HepG2 (cell line): ENCODE data around the gene CD244.

ENCODE experiments used
- FOXO1 ChIP-seq: sonication (generic); formaldehyde crosslinking; IDR thresholded peaks from 2 replicates; pipeline ENCODE4 v1.4.0; 2020; ENCODE audit warnings: missing genetic modification reagents
- IKZF1 ChIP-seq: fragments of 450-650 bp; IDR thresholded peaks from 2 replicates; pipeline ENCODE4 v1.7.1; 2016
- RAD21 ChIP-seq: fragments of 450-650 bp; formaldehyde crosslinking; IDR thresholded peaks from 2 replicates; pipeline ENCODE4 v1.5.0; 2020; ENCODE audit warnings: mild to moderate bottlenecking
- TCF7L2 ChIP-seq: IDR thresholded peaks from 2 replicates; pipeline ENCODE4 v1.6.1; 2011; ENCODE audit warnings: mild to moderate bottlenecking, low read depth, low read length, moderate library complexity
- ZMYM4 ChIP-seq: sonication (generic); formaldehyde crosslinking; IDR thresholded peaks from 2 replicates; pipeline ENCODE4 v1.8.1; 2023; ENCODE audit warnings: mild to moderate bottlenecking, missing genetic modification reagents
- ZNF274 ChIP-seq: sonication (generic); formaldehyde crosslinking; IDR thresholded peaks from 2 replicates; pipeline ENCODE4 v1.5.1; 2020; ENCODE audit warnings: mild to moderate bottlenecking, missing genetic modification reagents
- ZNF350 ChIP-seq: sonication (generic); formaldehyde crosslinking; IDR thresholded peaks from 2 replicates; pipeline ENCODE4 v1.4.0; 2020; ENCODE audit warnings: mild to moderate bottlenecking, low read depth, missing genetic modification reagents, borderline replicate concordance
- ZNF878 ChIP-seq: sonication (generic); formaldehyde crosslinking; IDR thresholded peaks from 2 replicates; pipeline ENCODE4 v1.8.1; 2023; ENCODE audit warnings: mild to moderate bottlenecking, missing genetic modification reagents, moderate library complexity
- TF ChIP-seq, protein P1 (sequence below): sonication (generic); formaldehyde crosslinking; IDR thresholded peaks from 2 replicates; pipeline ENCODE4 v1.5.0; 2020; ENCODE audit warnings: mild to moderate bottlenecking, missing genetic modification reagents, moderate library complexity
- TF ChIP-seq, protein P2 (sequence below): sonication (generic); formaldehyde crosslinking; IDR thresholded peaks from 2 replicates; pipeline ENCODE4 v1.4.0; 2020; ENCODE audit warnings: missing genetic modification reagents
- TF ChIP-seq, protein P3 (sequence below): sonication (generic); formaldehyde crosslinking; IDR thresholded peaks from 2 replicates; pipeline ENCODE4 v1.8.0; 2022; ENCODE audit warnings: mild to moderate bottlenecking, missing genetic modification reagents, borderline replicate concordance

DNA sequence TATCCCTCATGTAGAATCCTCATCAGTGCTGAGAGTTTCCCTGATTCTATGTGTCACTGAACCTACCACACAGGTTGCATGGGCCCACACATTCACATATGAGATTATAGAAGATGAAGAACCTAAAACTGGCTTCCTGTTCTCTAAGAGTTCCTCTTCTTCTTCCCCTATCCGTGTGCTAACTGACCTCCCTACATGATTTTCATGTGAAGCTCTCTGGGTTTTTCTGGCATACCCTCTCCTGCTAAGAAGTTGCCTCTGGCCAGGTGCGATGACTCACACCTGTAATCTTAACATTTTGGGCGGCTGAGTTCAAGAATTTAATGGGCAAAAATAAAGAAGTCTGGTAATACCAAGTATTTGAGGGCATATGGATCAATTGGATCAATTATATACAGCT lies 5.5 kb upstream of the CD244 start:
- TF ChIP-seq TCF7L2 (no peak), ZNF878 (no peak), ZMYM4 (CRISPR knock-in tag) (no peak), RAD21 (CRISPR knock-in tag) (no peak), FOXO1 (CRISPR knock-in tag) (no peak), ZNF350 (CRISPR knock-in tag) (no peak), IKZF1 (no peak), ZNF274 (CRISPR knock-in tag) (no peak)
- TF ChIP-seq, protein P1, sequence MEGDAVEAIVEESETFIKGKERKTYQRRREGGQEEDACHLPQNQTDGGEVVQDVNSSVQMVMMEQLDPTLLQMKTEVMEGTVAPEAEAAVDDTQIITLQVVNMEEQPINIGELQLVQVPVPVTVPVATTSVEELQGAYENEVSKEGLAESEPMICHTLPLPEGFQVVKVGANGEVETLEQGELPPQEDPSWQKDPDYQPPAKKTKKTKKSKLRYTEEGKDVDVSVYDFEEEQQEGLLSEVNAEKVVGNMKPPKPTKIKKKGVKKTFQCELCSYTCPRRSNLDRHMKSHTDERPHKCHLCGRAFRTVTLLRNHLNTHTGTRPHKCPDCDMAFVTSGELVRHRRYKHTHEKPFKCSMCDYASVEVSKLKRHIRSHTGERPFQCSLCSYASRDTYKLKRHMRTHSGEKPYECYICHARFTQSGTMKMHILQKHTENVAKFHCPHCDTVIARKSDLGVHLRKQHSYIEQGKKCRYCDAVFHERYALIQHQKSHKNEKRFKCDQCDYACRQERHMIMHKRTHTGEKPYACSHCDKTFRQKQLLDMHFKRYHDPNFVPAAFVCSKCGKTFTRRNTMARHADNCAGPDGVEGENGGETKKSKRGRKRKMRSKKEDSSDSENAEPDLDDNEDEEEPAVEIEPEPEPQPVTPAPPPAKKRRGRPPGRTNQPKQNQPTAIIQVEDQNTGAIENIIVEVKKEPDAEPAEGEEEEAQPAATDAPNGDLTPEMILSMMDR: no peak
- TF ChIP-seq, protein P2, sequence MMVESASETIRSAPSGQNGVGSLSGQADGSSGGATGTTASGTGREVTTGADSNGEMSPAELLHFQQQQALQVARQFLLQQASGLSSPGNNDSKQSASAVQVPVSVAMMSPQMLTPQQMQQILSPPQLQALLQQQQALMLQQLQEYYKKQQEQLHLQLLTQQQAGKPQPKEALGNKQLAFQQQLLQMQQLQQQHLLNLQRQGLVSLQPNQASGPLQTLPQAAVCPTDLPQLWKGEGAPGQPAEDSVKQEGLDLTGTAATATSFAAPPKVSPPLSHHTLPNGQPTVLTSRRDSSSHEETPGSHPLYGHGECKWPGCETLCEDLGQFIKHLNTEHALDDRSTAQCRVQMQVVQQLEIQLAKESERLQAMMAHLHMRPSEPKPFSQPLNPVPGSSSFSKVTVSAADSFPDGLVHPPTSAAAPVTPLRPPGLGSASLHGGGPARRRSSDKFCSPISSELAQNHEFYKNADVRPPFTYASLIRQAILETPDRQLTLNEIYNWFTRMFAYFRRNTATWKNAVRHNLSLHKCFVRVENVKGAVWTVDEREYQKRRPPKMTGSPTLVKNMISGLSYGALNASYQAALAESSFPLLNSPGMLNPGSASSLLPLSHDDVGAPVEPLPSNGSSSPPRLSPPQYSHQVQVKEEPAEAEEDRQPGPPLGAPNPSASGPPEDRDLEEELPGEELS (CRISPR knock-in tag): no peak
- TF ChIP-seq, protein P3, sequence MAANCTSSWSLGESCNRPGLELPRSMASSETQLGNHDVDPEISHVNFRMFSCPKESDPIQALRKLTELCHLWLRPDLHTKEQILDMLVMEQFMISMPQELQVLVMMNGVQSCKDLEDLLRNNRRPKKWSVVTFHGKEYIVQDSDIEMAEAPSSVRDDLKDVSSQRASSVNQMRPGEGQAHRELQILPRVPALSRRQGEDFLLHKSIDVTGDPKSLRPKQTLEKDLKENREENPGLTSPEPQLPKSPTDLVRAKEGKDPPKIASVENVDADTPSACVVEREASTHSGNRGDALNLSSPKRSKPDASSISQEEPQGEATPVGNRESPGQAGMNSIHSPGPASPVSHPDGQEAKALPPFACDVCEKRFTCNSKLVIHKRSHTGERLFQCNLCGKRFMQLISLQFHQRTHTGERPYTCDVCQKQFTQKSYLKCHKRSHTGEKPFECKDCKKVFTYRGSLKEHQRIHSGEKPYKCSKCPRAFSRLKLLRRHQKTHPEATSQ (CRISPR knock-in tag): no peak
